Natural killer cell (primary cell): ENCODE measurements around the gene C17orf107. TPM values are rescaled to one million over a fixed set of nuclear protein-coding genes. Genes with fewer than 3 reads are reported as not detected.
"Not testable (repeated sequence)": the region's sequence is repeated elsewhere in the genome, so short reads cannot be mapped to it uniquely, and the experiment has no call there.

ENCODE experiments used
- ATAC-seq, 3 donors: fragments of 150-1000 bp in 2 of 3; fragments of 200-7000 bp in 1 of 3; cut with Tn5 transposase; 1 replicate in 1 of 3; 2 replicates in 2 of 3; pipeline ENCODE4 v1.10.0; 2021; ENCODE audit warnings: mild to moderate bottlenecking in 2 of 3, moderate library complexity in 2 of 3
- DNase-seq, 2 donors: peaks; one replicate each; pipeline versions ENCODE4 v3.0.0 to v3.0.0-alpha.2; 2013 to 2021; ENCODE audit warnings: mixed read lengths in 1 of 2
- H3K27ac ChIP-seq: one replicate; pipeline ENCODE4 v1.5.1; 2013; ENCODE audit warnings: mild to moderate bottlenecking, low read length
- H3K27me3 ChIP-seq: one replicate; pipeline ENCODE4 v1.6.1; 2013; ENCODE audit warnings: low read length; ENCODE audit not compliant: control insufficient read depth, insufficient read depth
- H3K36me3 ChIP-seq: one replicate; pipeline ENCODE4 v1.6.1; 2013; ENCODE audit warnings: low read length; ENCODE audit not compliant: control insufficient read depth, insufficient read depth
- H3K4me1 ChIP-seq: one replicate; pipeline ENCODE4 v1.6.1; 2013; ENCODE audit warnings: low read length; ENCODE audit not compliant: control insufficient read depth, insufficient read depth
- H3K4me3 ChIP-seq: one replicate; pipeline ENCODE4 v1.5.1; 2013; ENCODE audit warnings: low read length
- H3K9me3 ChIP-seq: one replicate; pipeline ENCODE4 v1.6.1; 2013; ENCODE audit warnings: low read length; ENCODE audit not compliant: control insufficient read depth, insufficient read depth
- H3K27ac Mint-ChIP-seq, 2 donors: one replicate each; pipeline ENCODE4 v1.8.0; 2022; ENCODE audit warnings: mild to moderate bottlenecking in 2 of 2, mixed read lengths in 2 of 2, moderate library complexity in 1 of 2
- H3K27me3 Mint-ChIP-seq, 2 donors: one replicate each; pipeline ENCODE4 v1.8.0; 2022; ENCODE audit warnings: low read depth in 2 of 2, mixed read lengths in 2 of 2
- H3K36me3 Mint-ChIP-seq: one replicate; pipeline ENCODE4 v1.8.0; 2022; ENCODE audit warnings: mixed read lengths
- H3K4me1 Mint-ChIP-seq, 2 donors: one replicate each; pipeline ENCODE4 v1.8.0; 2022; ENCODE audit warnings: mixed read lengths in 2 of 2
- H3K4me3 Mint-ChIP-seq: one replicate; pipeline ENCODE4 v1.8.0; 2022; ENCODE audit warnings: mild to moderate bottlenecking, moderate library complexity, mixed read lengths
- H3K9me3 Mint-ChIP-seq, 2 donors: one replicate each; pipeline ENCODE4 v1.8.0; 2022; ENCODE audit warnings: mixed read lengths in 2 of 2
- WGBS: methylation state at CpG from one replicate; pipeline ENCODE4 v1.1.7; 2013; ENCODE audit warnings: missing lambda C conversion rate; ENCODE audit not compliant: insufficient coverage; 5-methylcytosine and 5-hydroxymethylcytosine counted together
- intact Hi-C: fragments of 100-400 bp; cut with micrococcal nuclease; formaldehyde crosslinking; loops from one replicate; pipeline ENCODE4 v1.14.2; 2022
- total RNA-seq, 4 donors: library from RNA; stranded (reverse); fragments of 120-200 nt in 1 of 4; gene quantifications; one replicate each; pipeline versions ENCODE4 v1.2.3 to v1.2.4, GENCODE V29; 2013 to 2022
- TF ChIP-seq, protein P1 (sequence below): fragments of 200-600 bp; IDR thresholded peaks from one replicate; pipeline ENCODE4 v1.8.0; 2022; ENCODE audit warnings: antibody characterized with exemption

The C17orf107 gene
- total RNA-seq, 3 donors from 2014 or later (not counting 1 experiment from before 2014, with no cell fraction given): 24.4 to 30.2 (median 27.5) TPM

DNA sequence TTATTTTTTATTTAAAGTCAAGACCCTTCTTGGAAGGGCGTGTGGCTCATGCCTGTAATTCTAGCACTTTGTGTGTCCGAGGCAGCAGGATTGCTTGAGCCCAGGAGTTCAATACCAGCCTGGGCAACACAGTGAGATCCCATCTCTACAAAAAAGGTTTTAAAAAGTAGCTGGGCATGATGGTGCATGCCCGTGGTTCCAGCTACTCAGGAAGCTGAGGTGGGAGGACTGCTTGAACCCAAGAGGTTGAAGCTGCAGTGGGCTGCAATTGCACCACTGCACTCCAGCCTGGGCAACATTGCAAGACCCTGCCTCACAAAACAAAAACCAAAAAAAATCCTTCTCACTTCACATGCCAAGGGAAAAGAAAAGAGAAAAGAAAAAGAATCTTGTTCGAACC is 36.6 kb upstream of the C17orf107 start:
- Mint-ChIP-seq H3K27me3 (no peaks in the 10 kb centered on the region), H3K36me3 (no peaks in the 10 kb centered on the region), H3K9me3 (no peaks in the 10 kb centered on the region), H3K27ac (no peak overlapping the region), H3K4me3 (no peak overlapping the region), H3K4me1 (peaks cover 5 to 13% of the 10 kb centered on the region in 2 donors)
- peaks cover 6% of the 10 kb centered on the region for H3K36me3 ChIP-seq
- H3K27me3 ChIP-seq: no peaks in the 10 kb centered on the region
- H3K4me1 ChIP-seq: no peaks in the 10 kb centered on the region
- WGBS: 97% methylated on average over 4 of the region's 4 CpGs
- ATAC-seq (no peak), DNase-seq (no peak)
- TF ChIP-seq, protein P1, sequence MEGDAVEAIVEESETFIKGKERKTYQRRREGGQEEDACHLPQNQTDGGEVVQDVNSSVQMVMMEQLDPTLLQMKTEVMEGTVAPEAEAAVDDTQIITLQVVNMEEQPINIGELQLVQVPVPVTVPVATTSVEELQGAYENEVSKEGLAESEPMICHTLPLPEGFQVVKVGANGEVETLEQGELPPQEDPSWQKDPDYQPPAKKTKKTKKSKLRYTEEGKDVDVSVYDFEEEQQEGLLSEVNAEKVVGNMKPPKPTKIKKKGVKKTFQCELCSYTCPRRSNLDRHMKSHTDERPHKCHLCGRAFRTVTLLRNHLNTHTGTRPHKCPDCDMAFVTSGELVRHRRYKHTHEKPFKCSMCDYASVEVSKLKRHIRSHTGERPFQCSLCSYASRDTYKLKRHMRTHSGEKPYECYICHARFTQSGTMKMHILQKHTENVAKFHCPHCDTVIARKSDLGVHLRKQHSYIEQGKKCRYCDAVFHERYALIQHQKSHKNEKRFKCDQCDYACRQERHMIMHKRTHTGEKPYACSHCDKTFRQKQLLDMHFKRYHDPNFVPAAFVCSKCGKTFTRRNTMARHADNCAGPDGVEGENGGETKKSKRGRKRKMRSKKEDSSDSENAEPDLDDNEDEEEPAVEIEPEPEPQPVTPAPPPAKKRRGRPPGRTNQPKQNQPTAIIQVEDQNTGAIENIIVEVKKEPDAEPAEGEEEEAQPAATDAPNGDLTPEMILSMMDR: no peak
- H3K27ac ChIP-seq: no peak overlapping the region
- no peak overlapping the region for H3K4me3 ChIP-seq
- intact Hi-C loops: no loop called here
- no peaks in the 10 kb centered on the region for H3K9me3 ChIP-seq

DNA sequence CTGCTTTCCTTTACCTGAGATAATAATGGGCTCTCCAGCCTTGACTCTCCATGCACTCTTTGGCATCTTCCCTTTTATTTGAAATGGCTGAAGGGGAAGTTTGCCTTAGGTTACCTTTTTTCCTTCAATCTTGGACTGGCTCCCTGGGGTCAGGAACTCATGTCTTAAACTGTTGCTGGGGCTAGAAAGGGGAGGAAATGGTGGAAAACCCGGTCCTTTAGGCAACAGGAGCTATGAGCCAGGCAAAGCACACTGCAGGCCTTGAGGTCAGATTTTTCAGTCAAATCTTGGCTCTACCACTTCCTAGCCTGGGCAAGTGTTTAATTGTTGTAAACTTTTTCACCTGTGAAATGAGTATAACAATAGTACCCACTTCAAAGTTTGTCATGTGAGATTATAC is 36.0 kb upstream of the C17orf107 start:
- no peak overlapping the region for H3K27ac Mint-ChIP-seq
- H3K36me3 Mint-ChIP-seq: no peaks in the 10 kb centered on the region
- Histone ChIP-seq H3K9me3 (no peaks in the 10 kb centered on the region), H3K36me3 (peaks cover 6% of the 10 kb centered on the region), H3K27ac (no peak overlapping the region), H3K27me3 (no peaks in the 10 kb centered on the region), H3K4me3 (no peak overlapping the region), H3K4me1 (no peaks in the 10 kb centered on the region)
- H3K4me3 Mint-ChIP-seq: no peak overlapping the region
- no peaks in the 10 kb centered on the region for H3K9me3 Mint-ChIP-seq
- H3K4me1 Mint-ChIP-seq: peaks cover 8 to 10% of the 10 kb centered on the region in 2 donors
- WGBS: 100% methylated on average over 1 of the region's 1 CpG
- TF ChIP-seq, protein P1: no peak
- no peaks in the 10 kb centered on the region for H3K27me3 Mint-ChIP-seq
- ATAC-seq: no peak
- intact Hi-C loops: no loop called here
- no peak for DNase-seq

DNA sequence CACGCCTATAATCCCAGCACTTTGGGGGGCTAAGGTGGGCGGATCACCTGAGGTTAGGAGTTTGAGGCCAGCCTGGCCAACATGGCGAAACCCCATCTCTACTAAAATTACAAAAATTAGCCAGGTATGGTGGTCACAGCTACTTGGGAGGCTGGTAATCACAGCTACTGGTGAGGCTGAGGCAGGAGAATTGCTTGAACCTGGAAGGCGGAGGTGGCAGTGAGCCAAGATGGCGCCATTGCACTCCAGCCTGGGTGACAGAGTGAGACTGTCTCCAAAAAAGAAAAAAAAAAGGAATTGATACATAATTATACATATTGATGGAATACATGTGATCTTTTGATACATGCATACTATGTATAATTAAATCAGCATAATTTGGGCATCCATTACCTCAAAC is 31.8 kb upstream of the C17orf107 start:
- intact Hi-C loops, H3K36me3 Mint-ChIP-seq, ATAC-seq, H3K27me3 ChIP-seq, H3K4me3 ChIP-seq, H3K36me3 ChIP-seq, H3K27ac Mint-ChIP-seq, H3K27me3 Mint-ChIP-seq, H3K4me3 Mint-ChIP-seq, H3K4me1 Mint-ChIP-seq, H3K4me1 ChIP-seq, DNase-seq, H3K9me3 ChIP-seq, H3K27ac ChIP-seq, H3K9me3 Mint-ChIP-seq: not testable (repeated sequence)
- WGBS: 87% methylated on average over 5 of the region's 5 CpGs

DNA sequence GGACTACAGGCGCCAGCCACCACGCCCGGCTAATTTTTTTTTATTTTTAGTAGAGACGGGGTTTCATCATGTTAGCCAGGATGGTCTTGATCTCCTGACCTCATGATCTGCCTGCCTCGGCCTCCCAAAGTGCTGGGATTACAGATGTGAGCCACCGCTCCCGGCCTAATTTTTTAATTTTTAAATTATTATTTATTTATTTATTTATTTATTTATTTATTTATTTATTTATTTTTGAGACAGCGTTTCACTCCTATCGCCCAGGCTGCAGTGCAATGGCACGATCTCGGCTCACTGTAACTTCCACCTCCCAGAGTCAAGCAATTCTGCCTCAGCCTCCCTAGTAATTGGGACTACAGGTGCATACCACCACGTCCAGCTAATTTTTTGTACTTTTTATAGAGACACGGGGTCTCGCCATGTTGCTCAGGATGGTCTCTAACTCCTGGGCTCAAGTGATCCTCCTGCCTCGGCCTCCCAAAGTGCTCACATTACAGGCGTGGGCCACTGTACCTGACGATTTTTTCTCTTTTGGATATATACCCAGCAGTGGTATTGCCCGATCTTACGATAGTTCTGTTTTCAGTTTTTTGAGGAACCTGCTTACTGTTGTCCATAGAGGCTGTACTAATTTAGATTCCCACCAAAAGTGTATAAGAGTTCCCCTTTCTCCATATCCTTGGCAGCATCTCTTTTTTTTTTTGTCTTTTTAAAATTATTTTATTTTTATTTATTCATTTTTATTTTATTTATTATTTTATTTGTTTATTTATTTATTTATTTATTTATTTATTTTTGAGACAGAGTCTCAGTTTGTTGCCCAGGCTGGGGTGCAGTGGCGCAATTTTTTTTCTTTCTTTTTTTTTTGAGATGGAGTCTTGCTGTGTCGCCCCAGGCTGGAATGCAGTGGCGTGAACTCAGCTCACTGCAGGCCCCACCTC is 30.0 kb upstream of the C17orf107 start:
- H3K27me3 ChIP-seq, H3K4me3 ChIP-seq, H3K27ac Mint-ChIP-seq, H3K27ac ChIP-seq, H3K27me3 Mint-ChIP-seq, H3K9me3 ChIP-seq, H3K4me1 ChIP-seq, H3K36me3 ChIP-seq, DNase-seq, H3K4me3 Mint-ChIP-seq, intact Hi-C loops, H3K36me3 Mint-ChIP-seq, ATAC-seq, H3K9me3 Mint-ChIP-seq: not testable (repeated sequence)
- 94% methylated on average over 19 of the region's 22 CpGs for WGBS
- peaks cover 5 to 11% of the 10 kb centered on the region in 2 donors for H3K4me1 Mint-ChIP-seq
